ENCODE results near the gene SEMA6C.

The SEMA6C gene

GRCh38 chr1:151175041-151175741, 28.8 kb upstream of the SEMA6C start:
- peaks cover 49% of the 10 kb centered on the region for H3K36me3 ChIP-seq (replicated peaks)
- H3K27me3 ChIP-seq (ENCODE audit: low read depth) = no peaks in the 10 kb centered on the region
- in situ Hi-C loops (cut with MboI; ENCODE audit: low sequenced_read_pairs) = no loop called here
- no peak for DNase-seq (ENCODE audit: low spot score in 2 of 2)
- no peaks in the 10 kb centered on the region for H3K4me1 ChIP-seq
- H3K4me3 ChIP-seq = no peak overlapping the region
- no peaks in the 10 kb centered on the region for H3K9me3 ChIP-seq

GRCh38 chr1:151171190-151171589, 24.8 kb upstream of the SEMA6C start:
- in situ Hi-C loops (cut with MboI; ENCODE audit: low sequenced_read_pairs) = no loop called here
- Histone ChIP-seq H3K36me3 (replicated peaks) (peaks cover 21% of the 10 kb centered on the region), H3K9me3 (no peaks in the 10 kb centered on the region), H3K4me3 (no peak overlapping the region), H3K27me3 (ENCODE audit: low read depth) (no peaks in the 10 kb centered on the region), H3K4me1 (peaks cover 4% of the 10 kb centered on the region; the same call in 1 of the 2 replicates)
- no peak for DNase-seq (ENCODE audit: low spot score in 2 of 2)

GRCh38 chr1:151167116-151167515, 20.7 kb upstream of the SEMA6C start:
- H3K27me3 ChIP-seq (ENCODE audit: low read depth) = no peaks in the 10 kb centered on the region
- in situ Hi-C loops (cut with MboI; ENCODE audit: low sequenced_read_pairs) = no loop called here
- peaks cover 10% of the 10 kb centered on the region for H3K4me1 ChIP-seq
- H3K36me3 ChIP-seq (replicated peaks) = peaks cover 4% of the 10 kb centered on the region
- H3K4me3 ChIP-seq = peak overlapping the region; percentile 87
- H3K9me3 ChIP-seq = no peaks in the 10 kb centered on the region
- no peak for DNase-seq (ENCODE audit: low spot score in 2 of 2)

- peak in 1 of 2 experiments; percentile 47 for DNase-seq (ENCODE audit: low spot score in 2 of 2)
- Histone ChIP-seq H3K4me1 (peaks cover 10% of the 10 kb centered on the region), H3K27me3 (ENCODE audit: low read depth) (no peaks in the 10 kb centered on the region), H3K36me3 (replicated peaks) (peaks cover 4% of the 10 kb centered on the region), H3K9me3 (no peaks in the 10 kb centered on the region), H3K4me3 (peak overlapping the region; percentile 87)
- in situ Hi-C loops (cut with MboI; ENCODE audit: low sequenced_read_pairs) = no loop called here
Measured at GRCh38 chr1:151166505-151166956, 20.1 kb upstream of the SEMA6C start.

- H3K36me3 ChIP-seq (replicated peaks) = peaks cover 5% of the 10 kb centered on the region
- peak within 1 kb of the TSS; percentile 87 for H3K4me3 ChIP-seq
- DNase-seq (ENCODE audit: low spot score in 2 of 2) = peak; percentile 97
- H3K4me1 ChIP-seq = peaks cover 10% of the 10 kb centered on the region
- in situ Hi-C loops (cut with MboI; ENCODE audit: low sequenced_read_pairs) = no loop called here
- H3K27me3 ChIP-seq (ENCODE audit: low read depth) = no peaks in the 10 kb centered on the region
- H3K9me3 ChIP-seq = no peaks in the 10 kb centered on the region
Measured at GRCh38 chr1:151165738-151166504, 19.5 kb upstream of the SEMA6C start, which contains the start of the genes LYSMD1 and SCNM1. LYSMD1 (minus strand) TSS chr1:151165902; CDS start chr1:151165258, 644 bp downstream. SCNM1 (plus strand) TSS chr1:151166144; CDS start chr1:151166153, 9 bp downstream.

GRCh38 chr1:151165281-151165737, 18.9 kb upstream of the SEMA6C start:
- DNase-seq (ENCODE audit: low spot score in 2 of 2) = peak; percentile 37 to 69
- peaks cover 10% of the 10 kb centered on the region for H3K4me1 ChIP-seq
- H3K27me3 ChIP-seq (ENCODE audit: low read depth) = no peaks in the 10 kb centered on the region
- peaks cover 12% of the 10 kb centered on the region for H3K36me3 ChIP-seq (replicated peaks)
- H3K4me3 ChIP-seq = peak overlapping the region; percentile 87
- in situ Hi-C loops (cut with MboI; ENCODE audit: low sequenced_read_pairs) = no loop called here
- H3K9me3 ChIP-seq = no peaks in the 10 kb centered on the region

GRCh38 chr1:151164732-151165280, 18.4 kb upstream of the SEMA6C start:
- in situ Hi-C loops (cut with MboI; ENCODE audit: low sequenced_read_pairs) = no loop called here
- Histone ChIP-seq H3K36me3 (replicated peaks) (peaks cover 12% of the 10 kb centered on the region), H3K27me3 (ENCODE audit: low read depth) (no peaks in the 10 kb centered on the region), H3K4me3 (peak overlapping the region; percentile 87), H3K9me3 (no peaks in the 10 kb centered on the region), H3K4me1 (peaks cover 10% of the 10 kb centered on the region)
- DNase-seq (ENCODE audit: low spot score in 2 of 2) = no peak

GRCh38 chr1:151159373-151159772, 12.9 kb upstream of the SEMA6C start:
- no peak for DNase-seq (ENCODE audit: low spot score in 2 of 2)
- no peaks in the 10 kb centered on the region; the same call in 1 of the 2 replicates for H3K4me1 ChIP-seq
- H3K36me3 ChIP-seq (replicated peaks) = peaks cover 8% of the 10 kb centered on the region
- no peak overlapping the region for H3K4me3 ChIP-seq
- in situ Hi-C loops (cut with MboI; ENCODE audit: low sequenced_read_pairs) = loop anchor here (5.0 kb wide), 1 partner anchor 67 kb away; no protein-coding TSS in a partner anchor
- no peaks in the 10 kb centered on the region for H3K27me3 ChIP-seq (ENCODE audit: low read depth)
- H3K9me3 ChIP-seq = no peaks in the 10 kb centered on the region

GRCh38 chr1:151158751-151159251, 12.4 kb upstream of the SEMA6C start:
- Histone ChIP-seq H3K9me3 (no peaks in the 10 kb centered on the region), H3K36me3 (replicated peaks) (peaks cover 8% of the 10 kb centered on the region), H3K4me3 (no peak overlapping the region), H3K27me3 (ENCODE audit: low read depth) (no peaks in the 10 kb centered on the region), H3K4me1 (no peaks in the 10 kb centered on the region)
- DNase-seq (ENCODE audit: low spot score in 2 of 2) = no peak
- in situ Hi-C loops (cut with MboI; ENCODE audit: low sequenced_read_pairs) = loop anchor here (5.0 kb wide), 1 partner anchor 66 kb away; no protein-coding TSS in a partner anchor

- H3K36me3 ChIP-seq (replicated peaks) = peaks cover 8% of the 10 kb centered on the region
- no peak overlapping the region for H3K4me3 ChIP-seq
- no peaks in the 10 kb centered on the region for H3K27me3 ChIP-seq (ENCODE audit: low read depth)
- DNase-seq (ENCODE audit: low spot score in 2 of 2) = no peak
- no peaks in the 10 kb centered on the region for H3K9me3 ChIP-seq
- in situ Hi-C loops (cut with MboI; ENCODE audit: low sequenced_read_pairs) = loop anchor here (5.0 kb wide), 1 partner anchor 66 kb away; no protein-coding TSS in a partner anchor
- H3K4me1 ChIP-seq = no peaks in the 10 kb centered on the region
Measured at GRCh38 chr1:151158326-151158725, 11.9 kb upstream of the SEMA6C start.

- H3K4me3 ChIP-seq = no peak overlapping the region
- H3K27me3 ChIP-seq (ENCODE audit: low read depth) = no peaks in the 10 kb centered on the region
- H3K36me3 ChIP-seq (replicated peaks) = peaks cover 8% of the 10 kb centered on the region
- in situ Hi-C loops (cut with MboI; ENCODE audit: low sequenced_read_pairs) = loop anchor here (5.0 kb wide), 1 partner anchor 65 kb away; no protein-coding TSS in a partner anchor
- H3K9me3 ChIP-seq = no peaks in the 10 kb centered on the region
- DNase-seq (ENCODE audit: low spot score in 2 of 2) = no peak
- H3K4me1 ChIP-seq = no peaks in the 10 kb centered on the region
Measured at GRCh38 chr1:151157067-151157531, 10.7 kb upstream of the SEMA6C start.

- no peaks in the 10 kb centered on the region for H3K9me3 ChIP-seq
- H3K36me3 ChIP-seq (replicated peaks) = peaks cover 8% of the 10 kb centered on the region
- no peaks in the 10 kb centered on the region for H3K4me1 ChIP-seq
- no peaks in the 10 kb centered on the region for H3K27me3 ChIP-seq (ENCODE audit: low read depth)
- in situ Hi-C loops (cut with MboI; ENCODE audit: low sequenced_read_pairs) = loop anchor here (5.0 kb wide), 1 partner anchor 64 kb away; no protein-coding TSS in a partner anchor
- H3K4me3 ChIP-seq = no peak within 1 kb of the TSS
- peak in 1 of 2 experiments; percentile 31 for DNase-seq (ENCODE audit: low spot score in 2 of 2)
Measured at GRCh38 chr1:151156515-151156819, 10.0 kb upstream of the SEMA6C start, which contains the start of gene TNFAIP8L2. TNFAIP8L2 (plus strand) TSS chr1:151156649; CDS start chr1:151158698, 2,049 bp downstream.

- Histone ChIP-seq H3K4me3 (no peak overlapping the region), H3K36me3 (replicated peaks) (no peaks in the 10 kb centered on the region), H3K27me3 (ENCODE audit: low read depth) (no peaks in the 10 kb centered on the region), H3K9me3 (no peaks in the 10 kb centered on the region), H3K4me1 (peaks cover 7% of the 10 kb centered on the region)
- in situ Hi-C loops (cut with MboI; ENCODE audit: low sequenced_read_pairs) = no loop called here
- DNase-seq (ENCODE audit: low spot score in 2 of 2) = no peak
Measured at GRCh38 chr1:151147665-151148064, 1.2 kb upstream of the SEMA6C start.

Measured in HAP-1 (cell line).